Brain microvascular endothelial cell (primary cell): Measurements from ENCODE around the gene PRPF6.

Experiments
- DNase-seq: peaks from one replicate; pipeline ENCODE4 v3.0.0-alpha.2; 2020
- H3K27ac ChIP-seq: fragments of 250-450 bp; sonication (Bioruptor Pico); 2 replicates; pipeline ENCODE4 v1.5.1; 2020; ENCODE audit warnings: mild to moderate bottlenecking, moderate library complexity
- H3K27me3 ChIP-seq: fragments of 250-450 bp; sonication (Bioruptor Pico); replicated peaks from 2 replicates; pipeline ENCODE4 v1.5.1; 2020; ENCODE audit warnings: mild to moderate bottlenecking
- H3K36me3 ChIP-seq: fragments of 250-450 bp; sonication (Bioruptor Pico); replicated peaks from 2 replicates; pipeline ENCODE4 v1.5.1; 2020; ENCODE audit warnings: mild to moderate bottlenecking
- H3K4me3 ChIP-seq: 2 replicates; pipeline ENCODE4 v1.5.1; 2011; ENCODE audit warnings: low read depth, mild to moderate bottlenecking, control low read depth, low read length, moderate library complexity
- CTCF ChIP-seq: IDR thresholded peaks from 2 replicates; pipeline ENCODE4 v1.5.1; 2011; ENCODE audit warnings: low read depth, mild to moderate bottlenecking, moderate library complexity, low read length, control low read depth, inconsistent platforms; ENCODE audit errors: missing control alignments
- in situ Hi-C: cut with HindIII; loops from 2 replicates; pipeline ENCODE4 v1.10.0; 2017; ENCODE audit warnings: low sequenced_read_pairs, low pct_ligation_motif_present

The PRPF6 gene

GRCh38 chr20:64041040-64041780 is 60.3 kb downstream of the PRPF6 start:
- no peak overlapping the region for H3K4me3 ChIP-seq
- H3K27ac ChIP-seq, result no peak overlapping the region
- no peaks in the 10 kb centered on the region for H3K36me3 ChIP-seq
- no peak for TF ChIP-seq CTCF
- in situ Hi-C loops, result no loop called here
- DNase-seq, result no peak
- H3K27me3 ChIP-seq, result peaks cover 25% of the 10 kb centered on the region

- TF ChIP-seq CTCF, result no peak
- no peak overlapping the region for H3K27ac ChIP-seq
- no peak overlapping the region for H3K4me3 ChIP-seq
- no peak for DNase-seq
- in situ Hi-C loops, result no loop called here
- H3K27me3 ChIP-seq, result peaks cover 28% of the 10 kb centered on the region
- H3K36me3 ChIP-seq, result no peaks in the 10 kb centered on the region
Observed at GRCh38 chr20:64041781-64042053, 60.8 kb downstream of the PRPF6 start.

GRCh38 chr20:64042054-64042781 is 61.3 kb downstream of the PRPF6 start:
- Histone ChIP-seq H3K27ac (no peak overlapping the region), H3K36me3 (no peaks in the 10 kb centered on the region), H3K4me3 (no peak overlapping the region), H3K27me3 (peaks cover 28% of the 10 kb centered on the region)
- no peak for DNase-seq
- in situ Hi-C loops, result no loop called here
- TF ChIP-seq CTCF, result no peak

- H3K27ac ChIP-seq, result no peak overlapping the region
- in situ Hi-C loops, result no loop called here
- no peak overlapping the region for H3K4me3 ChIP-seq
- peaks cover 39% of the 10 kb centered on the region for H3K27me3 ChIP-seq
- no peak for DNase-seq
- no peak for TF ChIP-seq CTCF
- no peaks in the 10 kb centered on the region for H3K36me3 ChIP-seq
Observed at GRCh38 chr20:64043768-64044167, 62.8 kb downstream of the PRPF6 start.

- Histone ChIP-seq H3K4me3 (no peak overlapping the region), H3K27me3 (peaks cover 39% of the 10 kb centered on the region), H3K27ac (no peak overlapping the region), H3K36me3 (no peaks in the 10 kb centered on the region)
- no peak for TF ChIP-seq CTCF
- in situ Hi-C loops, result no loop called here
- no peak for DNase-seq
Observed at GRCh38 chr20:64044484-64045247, 63.7 kb downstream of the PRPF6 start.
